HG03439 (cell line): Measurements from ENCODE around the gene RDM1.
"Not testable (repeated sequence)": the region's sequence is repeated elsewhere in the genome, so short reads cannot be mapped to it uniquely, and the experiment has no call there.

Experiments
- ATAC-seq: cut with Tn5 transposase; IDR thresholded peaks from one replicate; pipeline ENCODE4 v1.9.1; 2021; ENCODE audit warnings: mild to moderate bottlenecking, moderate library complexity; ENCODE audit not compliant: unreplicated experiment

The RDM1 gene, protein sequence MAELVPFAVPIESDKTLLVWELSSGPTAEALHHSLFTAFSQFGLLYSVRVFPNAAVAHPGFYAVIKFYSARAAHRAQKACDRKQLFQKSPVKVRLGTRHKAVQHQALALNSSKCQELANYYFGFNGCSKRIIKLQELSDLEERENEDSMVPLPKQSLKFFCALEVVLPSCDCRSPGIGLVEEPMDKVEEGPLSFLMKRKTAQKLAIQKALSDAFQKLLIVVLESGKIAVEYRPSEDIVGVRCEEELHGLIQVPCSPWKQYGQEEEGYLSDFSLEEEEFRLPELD

DNA sequence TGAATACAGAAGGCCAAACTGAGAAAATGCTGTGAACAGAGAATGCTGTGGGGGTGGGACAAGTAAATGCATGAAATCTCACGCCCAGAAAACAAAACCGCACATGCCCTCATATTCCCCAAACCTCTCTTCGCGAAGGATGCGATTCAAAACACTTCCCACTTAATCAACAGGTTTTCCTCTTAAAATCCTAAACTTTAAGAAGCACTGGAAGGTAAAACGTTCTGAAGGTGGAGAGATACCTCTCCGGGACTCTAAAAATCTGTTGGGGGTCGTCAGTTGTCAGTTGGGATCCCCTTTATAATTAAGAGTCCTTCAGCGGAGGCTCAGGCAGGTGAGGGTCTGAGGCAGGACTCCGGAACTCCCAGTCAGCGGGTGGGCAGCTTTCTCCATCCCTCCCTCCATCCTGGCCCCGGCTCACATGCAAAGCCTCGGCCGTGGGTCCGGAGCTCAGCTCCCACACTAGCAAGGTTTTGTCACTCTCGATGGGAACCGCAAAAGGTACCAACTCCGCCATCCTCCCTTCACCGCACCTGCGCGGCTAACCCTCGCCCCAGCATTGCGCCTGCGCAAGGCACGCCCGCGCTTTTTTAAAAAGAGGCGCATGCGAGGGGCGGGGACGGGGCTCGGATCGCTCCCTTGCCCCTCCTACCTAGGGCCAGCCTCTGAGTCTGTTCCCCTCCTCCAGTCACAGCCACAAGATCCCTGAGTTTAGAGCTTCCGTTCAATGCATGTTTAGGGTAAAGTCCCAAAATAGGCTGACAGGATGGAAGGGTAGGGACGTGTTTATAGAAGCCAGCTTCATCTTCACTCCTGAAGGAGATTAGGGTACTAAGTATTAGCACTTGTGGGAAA lies at the start of gene RDM1:
TSS of gene RDM1 (minus strand) at position 563 of the 855 bp plus-strand sequence. CDS start at position 517, 46 bp downstream.
- peak; percentile 66 for ATAC-seq

- ATAC-seq: no peak
Measured at GRCh38 chr17:35978346-35978745, 47.8 kb upstream of the RDM1 start.

GRCh38 chr17:35977509-35977908 lies 46.9 kb upstream of the RDM1 start:
- ATAC-seq: no peak

GRCh38 chr17:35973333-35974260 lies 43.0 kb upstream of the RDM1 start:
- ATAC-seq: no peak

- ATAC-seq: no peak
Measured at GRCh38 chr17:35972945-35973332, 42.4 kb upstream of the RDM1 start.

- no peak for ATAC-seq
Measured at GRCh38 chr17:35972535-35972934, 42.0 kb upstream of the RDM1 start.

GRCh38 chr17:35972066-35972465 lies 41.5 kb upstream of the RDM1 start:
- no peak for ATAC-seq

- no peak for ATAC-seq
Measured at GRCh38 chr17:35969558-35970380, 39.2 kb upstream of the RDM1 start.

DNA sequence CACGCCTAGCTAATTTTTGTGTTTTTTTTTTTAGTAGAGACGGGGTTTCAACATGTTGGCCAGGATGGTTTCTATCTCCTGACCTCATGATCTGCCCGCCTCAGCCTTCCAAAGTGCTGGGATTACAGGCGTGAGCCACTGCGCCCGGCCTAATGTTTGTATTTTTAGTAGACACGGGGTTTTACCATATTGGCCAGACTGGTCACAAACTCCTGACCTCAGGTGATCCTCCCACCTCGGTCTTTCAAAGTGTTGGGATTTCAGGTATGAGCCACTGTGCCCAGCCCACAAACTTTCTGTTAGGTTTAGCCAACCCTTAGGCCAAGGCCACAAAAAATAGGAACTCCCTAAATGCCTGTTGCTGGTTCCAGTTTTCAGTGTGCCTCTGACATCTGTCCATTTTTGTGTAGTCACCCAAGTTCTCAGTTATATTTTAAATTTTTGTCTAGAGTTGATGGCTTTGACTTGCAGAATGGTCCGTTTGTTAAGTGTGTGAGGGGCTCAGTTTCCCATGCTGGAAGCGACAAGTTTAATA lies 38.0 kb upstream of the RDM1 start:
- ATAC-seq: no peak

DNA sequence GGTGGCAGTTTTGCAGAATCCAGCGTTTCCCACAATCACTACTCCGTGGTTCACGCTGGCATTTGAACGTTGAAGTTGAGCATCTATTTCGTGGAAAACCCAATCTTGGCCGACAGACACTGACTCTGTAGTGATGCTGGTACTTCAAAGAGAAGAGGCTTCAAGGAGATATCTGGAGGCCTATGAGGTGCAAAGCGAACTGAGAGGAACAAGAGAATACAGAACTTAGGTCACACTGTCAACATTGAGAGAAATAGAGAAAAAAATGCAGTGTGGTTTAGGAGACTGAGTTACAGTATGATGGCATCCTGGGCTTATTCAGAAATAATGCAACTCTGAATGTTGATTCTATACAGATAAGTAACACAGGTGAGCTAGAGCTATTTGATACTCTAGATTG lies 34.7 kb upstream of the RDM1 start:
- no peak for ATAC-seq

DNA sequence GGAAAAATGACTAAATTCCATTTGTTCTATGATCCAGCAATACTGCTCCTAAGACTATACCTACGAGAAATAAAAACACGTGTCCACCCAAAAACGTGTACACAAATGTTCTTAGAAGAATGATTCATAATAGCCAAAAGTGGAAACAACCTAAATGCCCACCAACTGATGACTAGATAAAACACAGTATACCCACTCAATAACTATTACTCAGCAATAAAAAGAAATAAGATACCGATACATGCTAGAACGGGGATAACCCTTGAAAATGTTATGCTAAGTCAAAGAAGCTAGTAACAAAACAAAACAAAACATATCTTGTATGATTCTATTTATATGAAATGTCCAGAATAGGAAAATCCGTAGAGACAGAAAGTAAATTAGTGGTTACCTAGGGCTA lies 33.1 kb upstream of the RDM1 start:
- ATAC-seq: no peak

- no peak for ATAC-seq
Measured at GRCh38 chr17:35953720-35954119, 23.1 kb upstream of the RDM1 start.

GRCh38 chr17:35949401-35949800 lies 18.8 kb upstream of the RDM1 start:
- ATAC-seq: no peak

DNA sequence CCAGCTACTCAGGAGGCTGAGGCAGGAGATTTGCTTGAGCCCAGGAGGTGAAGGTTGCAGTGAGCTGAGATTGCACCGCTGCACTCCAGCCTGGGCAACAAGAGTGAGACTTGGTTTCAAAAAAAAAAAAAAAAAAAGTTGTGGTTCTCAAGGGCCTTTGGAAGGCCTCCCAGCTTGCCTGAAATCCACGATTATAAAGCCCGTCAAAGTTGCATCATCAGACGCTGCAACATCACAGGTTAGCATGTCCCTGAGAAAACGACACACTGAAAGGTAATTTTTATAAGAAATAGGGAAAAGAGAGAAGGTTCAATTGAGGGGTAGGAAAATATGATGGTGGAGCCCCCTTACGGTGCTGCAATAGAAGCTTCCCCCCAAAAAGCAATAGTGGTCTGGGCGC lies 17.5 kb upstream of the RDM1 start:
- no peak for ATAC-seq

- ATAC-seq: no peak
Measured at GRCh38 chr17:35947156-35947585, 16.6 kb upstream of the RDM1 start.

- ATAC-seq: no peak
Measured at GRCh38 chr17:35944151-35944550, 13.6 kb upstream of the RDM1 start.

- no peak for ATAC-seq
Measured at GRCh38 chr17:35943537-35943936, 13.0 kb upstream of the RDM1 start, which contains the start of gene LYZL6. Gene LYZL6 (minus strand): TSS chr17:35943713. CDS start chr17:35939356, 4,357 bp downstream.

DNA sequence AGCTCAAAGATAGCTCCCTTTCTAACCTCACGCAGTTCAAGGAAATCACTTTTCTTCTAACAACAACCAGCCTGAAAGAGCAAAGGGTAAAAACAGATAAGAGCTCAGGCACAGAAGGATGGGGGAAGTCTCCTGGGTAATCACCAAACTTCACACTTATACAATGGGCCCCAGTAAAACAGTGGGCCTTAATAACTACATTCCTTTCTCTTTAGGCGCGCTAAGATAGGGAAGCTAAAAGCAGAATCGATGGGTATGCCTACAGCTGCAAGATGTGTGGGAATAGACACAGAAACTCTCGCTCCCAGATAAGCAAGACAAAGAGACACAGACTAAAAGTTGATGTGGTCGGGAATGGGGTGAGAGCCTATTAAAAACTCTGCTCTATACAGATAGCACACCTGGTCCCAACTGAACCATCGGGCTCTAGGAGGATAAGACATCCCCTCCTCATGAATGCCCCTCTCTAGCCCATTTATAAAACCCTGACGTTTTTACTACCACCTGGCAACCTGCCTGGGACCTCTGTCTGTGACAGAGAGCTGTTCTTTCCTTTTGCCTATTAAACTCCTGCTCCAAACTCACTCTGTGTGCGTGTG lies 12.1 kb upstream of the RDM1 start:
- no peak for ATAC-seq

- ATAC-seq: not testable (repeated sequence)
Measured at GRCh38 chr17:35938492-35938891, 7.9 kb upstream of the RDM1 start.
